Neural crest cell (in vitro differentiated cells): Measurements from ENCODE around the gene WLS. TPM values are rescaled to one million over a fixed set of nuclear protein-coding genes. Genes with fewer than 3 reads are reported as not detected.
"Not testable (repeated sequence)": the region's sequence is repeated elsewhere in the genome, so short reads cannot be mapped to it uniquely, and the experiment has no call there.

Experiments used
- DNase-seq: peaks from one replicate; pipeline ENCODE4 v3.0.0; 2021; ENCODE audit warnings: low read depth, mixed read lengths, low spot score
- H3K27ac Mint-ChIP-seq: one replicate; pipeline ENCODE4 v1.8.0; 2021; ENCODE audit warnings: mild to moderate bottlenecking, mixed read lengths; ENCODE audit not compliant: unreplicated experiment
- H3K27me3 Mint-ChIP-seq: 2 replicates; pipeline ENCODE4 v1.8.0; 2021; ENCODE audit warnings: low read depth, mild to moderate bottlenecking, mixed read lengths
- H3K36me3 Mint-ChIP-seq: 2 replicates; pipeline ENCODE4 v1.8.0; 2021; ENCODE audit warnings: low read depth, mild to moderate bottlenecking, mixed read lengths
- H3K4me1 Mint-ChIP-seq: 2 replicates; pipeline ENCODE4 v1.8.0; 2021; ENCODE audit warnings: mixed read lengths
- H3K4me3 Mint-ChIP-seq: one replicate; pipeline ENCODE4 v1.8.0; 2021; ENCODE audit warnings: mild to moderate bottlenecking, mixed read lengths
- H3K9me3 Mint-ChIP-seq: 2 replicates; pipeline ENCODE4 v1.8.0; 2021; ENCODE audit warnings: mixed read lengths
- CTCF ChIP-seq: fragments of 200-600 bp; sonication (generic); conservative IDR thresholded peaks from 2 replicates; pipeline ENCODE4 v1.5.0; 2021; ENCODE audit warnings: antibody characterized with exemption, mild to moderate bottlenecking
- total RNA-seq: library from RNA; stranded (reverse); gene quantifications from 2 replicates; pipeline ENCODE4 v1.2.1, GENCODE V29; 2021

The WLS gene
- total RNA-seq, 1 donor from 2014 or later, result 152 TPM

GRCh38 chr1:68164918-68165317 lies 67.4 kb downstream of the WLS start:
- H3K27ac Mint-ChIP-seq, result no peak overlapping the region
- H3K27me3 Mint-ChIP-seq, result no peaks in the 10 kb centered on the region
- no peak overlapping the region for H3K4me3 Mint-ChIP-seq
- no peaks in the 10 kb centered on the region for H3K9me3 Mint-ChIP-seq
- H3K36me3 Mint-ChIP-seq, result peaks cover 29% of the 10 kb centered on the region
- DNase-seq, result no peak
- TF ChIP-seq CTCF, result no peak
- peaks cover 11% of the 10 kb centered on the region for H3K4me1 Mint-ChIP-seq

- Mint-ChIP-seq H3K27ac (no peak overlapping the region), H3K9me3 (no peaks in the 10 kb centered on the region), H3K27me3 (no peaks in the 10 kb centered on the region), H3K4me3 (no peak overlapping the region), H3K4me1 (peaks cover 11% of the 10 kb centered on the region), H3K36me3 (peaks cover 32% of the 10 kb centered on the region)
- no peak for TF ChIP-seq CTCF
- DNase-seq, result no peak
Measured at GRCh38 chr1:68163220-68163619, 69.1 kb downstream of the WLS start.

- no peaks in the 10 kb centered on the region for H3K9me3 Mint-ChIP-seq
- no peak overlapping the region for H3K4me3 Mint-ChIP-seq
- peaks cover 32% of the 10 kb centered on the region for H3K36me3 Mint-ChIP-seq
- H3K27ac Mint-ChIP-seq, result no peak overlapping the region
- H3K27me3 Mint-ChIP-seq, result no peaks in the 10 kb centered on the region
- TF ChIP-seq CTCF, result no peak
- no peak for DNase-seq
- peaks cover 11% of the 10 kb centered on the region for H3K4me1 Mint-ChIP-seq
Measured at GRCh38 chr1:68162761-68163160, 69.6 kb downstream of the WLS start.

- DNase-seq, H3K4me3 Mint-ChIP-seq, H3K27me3 Mint-ChIP-seq, H3K27ac Mint-ChIP-seq, H3K9me3 Mint-ChIP-seq: not testable (repeated sequence)
- Mint-ChIP-seq H3K4me1 (peaks cover 11% of the 10 kb centered on the region), H3K36me3 (peaks cover 32% of the 10 kb centered on the region)
Measured at GRCh38 chr1:68161672-68162071, 70.7 kb downstream of the WLS start.

- not testable (repeated sequence) for DNase-seq, H3K9me3 Mint-ChIP-seq, H3K27me3 Mint-ChIP-seq, H3K27ac Mint-ChIP-seq, H3K4me3 Mint-ChIP-seq
- Mint-ChIP-seq H3K36me3 (peaks cover 34% of the 10 kb centered on the region), H3K4me1 (peaks cover 11% of the 10 kb centered on the region)
Measured at GRCh38 chr1:68160935-68161334, 71.4 kb downstream of the WLS start.

GRCh38 chr1:68160021-68160420 lies 72.3 kb downstream of the WLS start:
- H3K27me3 Mint-ChIP-seq, result no peaks in the 10 kb centered on the region
- H3K9me3 Mint-ChIP-seq, result no peaks in the 10 kb centered on the region
- peaks cover 11% of the 10 kb centered on the region for H3K4me1 Mint-ChIP-seq
- no peak overlapping the region for H3K27ac Mint-ChIP-seq
- DNase-seq, result no peak
- no peak for TF ChIP-seq CTCF
- H3K4me3 Mint-ChIP-seq, result no peak overlapping the region
- H3K36me3 Mint-ChIP-seq, result peaks cover 36% of the 10 kb centered on the region

- Mint-ChIP-seq H3K27ac (no peak overlapping the region), H3K36me3 (peaks cover 34% of the 10 kb centered on the region), H3K4me1 (peaks cover 11% of the 10 kb centered on the region), H3K4me3 (no peak overlapping the region), H3K9me3 (no peaks in the 10 kb centered on the region), H3K27me3 (no peaks in the 10 kb centered on the region)
- DNase-seq, result no peak
- no peak for TF ChIP-seq CTCF
Measured at GRCh38 chr1:68158837-68159236, 73.5 kb downstream of the WLS start.
